Neural cell (in vitro differentiated cells): ENCODE data around the gene GAS1.

Experiments used
- CTCF ChIP-seq: fragments of 450-650 bp; IDR thresholded peaks from 2 replicates; pipeline ENCODE4 v1.5.1; 2014; ENCODE audit warnings: antibody characterized with exemption, mild to moderate bottlenecking, moderate library complexity; ENCODE audit not compliant: poor library complexity, severe bottlenecking
- EP300 ChIP-seq: fragments of 450-650 bp; conservative IDR thresholded peaks from 2 replicates; pipeline ENCODE4 v1.6.1; 2014; ENCODE audit warnings: antibody characterized with exemption, mild to moderate bottlenecking, moderate library complexity; ENCODE audit not compliant: poor library complexity, severe bottlenecking
- EZH2 ChIP-seq: fragments of 200-600, 300-800 bp; shearing (Covaris generic), sonication (generic); IDR thresholded peaks from 2 replicates; pipeline ENCODE4 v1.6.1; 2014; ENCODE audit warnings: antibody characterized with exemption, low read length, borderline replicate concordance, mild to moderate bottlenecking; ENCODE audit not compliant: insufficient read depth, poor library complexity, severe bottlenecking
- POLR2AphosphoS5 ChIP-seq: IDR thresholded peaks from 2 replicates; pipeline ENCODE4 v1.6.1; 2012
- RAD21 ChIP-seq: fragments of 450-650 bp; conservative IDR thresholded peaks from 2 replicates; pipeline ENCODE4 v1.6.1; 2014; ENCODE audit warnings: antibody characterized with exemption, mild to moderate bottlenecking, moderate library complexity

GRCh38 chr9:86975036-86975435 is 27.7 kb upstream of the GAS1 start:
- no peak for TF ChIP-seq CTCF
- TF ChIP-seq EZH2, result no peak
- no peak for TF ChIP-seq POLR2AphosphoS5
- no peak for TF ChIP-seq EP300
- no peak for TF ChIP-seq RAD21
